Stimulated activated naive B cell treated with anti-CD40 and anti-IgM and Interleukin-4, amounts not matched to agents 10 μg/mL and 1 μg/mL and 100 μg/mL, for 72 hours (primary cell): ENCODE measurements around the gene KRTDAP.

Source experiments
- ATAC-seq, 2 donors: fragments of 150-1000 bp; cut with Tn5 transposase; replicated peaks; 2 replicates each; pipeline ENCODE4 v1.10.0; 2021; ENCODE audit warnings: moderate library complexity in 1 of 2
- DNase-seq: peaks from one replicate; pipeline ENCODE4 v3.0.0; 2021
- H3K27ac Mint-ChIP-seq: one replicate; pipeline ENCODE4 v1.8.0; 2022; ENCODE audit warnings: mild to moderate bottlenecking, mixed read lengths
- H3K27me3 Mint-ChIP-seq, 2 donors: one replicate each; pipeline ENCODE4 v1.8.0; 2022; ENCODE audit warnings: mixed read lengths in 2 of 2
- H3K36me3 Mint-ChIP-seq, 2 donors: one replicate each; pipeline ENCODE4 v1.8.0; 2022; ENCODE audit warnings: mixed read lengths in 2 of 2, mild to moderate bottlenecking in 1 of 2
- H3K4me1 Mint-ChIP-seq, 2 donors: one replicate each; pipeline ENCODE4 v1.8.0; 2022; ENCODE audit warnings: mixed read lengths in 2 of 2, mild to moderate bottlenecking in 1 of 2
- H3K4me3 Mint-ChIP-seq, 2 donors: one replicate each; pipeline ENCODE4 v1.8.0; 2022; ENCODE audit warnings: mild to moderate bottlenecking in 2 of 2, mixed read lengths in 2 of 2, moderate library complexity in 1 of 2
- H3K9me3 Mint-ChIP-seq, 2 donors: one replicate each; pipeline ENCODE4 v1.8.0; 2022; ENCODE audit warnings: mixed read lengths in 2 of 2, mild to moderate bottlenecking in 1 of 2

Gene KRTDAP

DNA sequence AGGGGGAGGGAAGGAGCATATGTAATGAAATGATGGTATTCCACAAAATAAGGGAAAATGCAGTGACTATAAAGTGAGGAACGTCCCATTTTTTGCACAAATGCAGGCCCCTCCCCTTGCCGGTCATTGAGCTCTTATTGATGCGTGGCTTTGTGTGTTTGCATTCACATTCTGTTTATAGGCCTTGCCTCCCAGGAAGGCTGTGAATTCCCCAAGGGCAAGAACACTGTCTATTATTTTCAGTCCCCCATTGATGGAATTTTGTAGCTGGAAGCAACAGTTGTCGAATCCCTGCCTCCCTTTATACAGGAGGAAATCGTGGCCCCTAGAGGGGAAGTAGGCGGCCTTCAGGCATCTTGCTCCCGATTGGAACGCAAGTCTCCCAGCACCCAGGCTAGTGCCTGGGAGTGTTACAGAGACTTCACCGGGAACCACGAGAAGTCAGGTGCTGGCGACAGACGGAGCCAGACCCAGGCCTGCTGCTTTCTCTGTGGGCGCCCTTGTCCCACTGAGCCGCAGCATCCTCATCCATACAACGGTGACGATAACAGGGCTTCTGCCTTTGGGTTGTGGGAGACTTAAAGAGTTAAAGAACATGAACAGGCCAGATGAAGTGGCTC is 31.0 kb upstream of the KRTDAP start:
- ATAC-seq (no peak), DNase-seq (no peak)
- Mint-ChIP-seq H3K9me3 (no peaks in the 10 kb centered on the region), H3K27me3 (peaks cover 25 to 39% of the 10 kb centered on the region in 2 donors), H3K27ac (no peak overlapping the region), H3K36me3 (no peaks in the 10 kb centered on the region), H3K4me1 (no peaks in the 10 kb centered on the region), H3K4me3 (no peak overlapping the region)

DNA sequence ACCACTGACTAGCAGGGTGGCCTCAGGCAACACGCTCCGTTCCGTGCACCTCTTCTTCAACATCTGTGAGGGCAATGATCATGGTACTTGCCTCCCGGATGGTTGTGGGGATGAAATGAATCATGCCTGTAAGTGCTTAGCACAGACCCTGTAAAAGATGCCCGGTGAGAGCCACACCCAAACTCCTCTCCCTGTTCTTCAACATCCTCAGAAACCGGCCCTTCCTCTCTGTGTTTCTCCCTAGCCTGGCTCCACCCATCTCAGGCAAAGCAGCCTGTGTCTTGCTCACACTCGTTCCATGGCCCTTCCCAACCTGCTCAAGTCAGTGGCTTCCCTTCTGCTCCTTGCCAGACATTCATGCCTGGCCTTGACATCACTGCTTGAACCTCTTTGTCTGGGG is 29.0 kb upstream of the KRTDAP start:
- ATAC-seq (no peak), DNase-seq (no peak)
- H3K27me3 Mint-ChIP-seq: peaks cover 31 to 38% of the 10 kb centered on the region in 2 donors
- H3K36me3 Mint-ChIP-seq: no peaks in the 10 kb centered on the region
- no peak overlapping the region for H3K4me3 Mint-ChIP-seq
- H3K9me3 Mint-ChIP-seq: no peaks in the 10 kb centered on the region
- H3K4me1 Mint-ChIP-seq: peaks cover 0 to under 1% of the 10 kb centered on the region in 2 donors
- no peak overlapping the region for H3K27ac Mint-ChIP-seq

DNA sequence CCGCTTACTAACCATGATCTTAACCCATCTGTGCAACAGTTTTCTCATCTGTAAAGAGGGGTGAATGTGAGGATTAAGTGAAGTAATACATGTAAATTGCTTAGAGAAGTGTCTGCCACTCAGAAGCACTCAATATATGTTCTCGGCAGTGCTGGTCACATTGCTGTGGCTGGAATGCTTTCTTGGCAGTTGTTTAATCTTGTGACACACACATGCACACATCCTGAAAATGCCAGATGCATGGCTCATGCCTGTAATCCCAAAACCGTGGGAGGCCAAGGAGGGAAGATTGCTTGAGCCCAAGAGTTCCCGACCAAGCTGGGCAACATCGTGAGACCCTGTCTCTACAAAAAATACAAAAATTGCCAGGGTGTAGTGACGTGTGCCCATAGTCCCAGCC is 28.0 kb upstream of the KRTDAP start:
- ATAC-seq (no peak), DNase-seq (no peak)
- H3K9me3 Mint-ChIP-seq: no peaks in the 10 kb centered on the region
- peaks cover 40 to 41% of the 10 kb centered on the region in 2 donors for H3K27me3 Mint-ChIP-seq
- peaks cover 0 to 5% of the 10 kb centered on the region in 2 donors for H3K4me1 Mint-ChIP-seq
- no peak overlapping the region for H3K27ac Mint-ChIP-seq
- no peak overlapping the region for H3K4me3 Mint-ChIP-seq
- no peaks in the 10 kb centered on the region for H3K36me3 Mint-ChIP-seq

DNA sequence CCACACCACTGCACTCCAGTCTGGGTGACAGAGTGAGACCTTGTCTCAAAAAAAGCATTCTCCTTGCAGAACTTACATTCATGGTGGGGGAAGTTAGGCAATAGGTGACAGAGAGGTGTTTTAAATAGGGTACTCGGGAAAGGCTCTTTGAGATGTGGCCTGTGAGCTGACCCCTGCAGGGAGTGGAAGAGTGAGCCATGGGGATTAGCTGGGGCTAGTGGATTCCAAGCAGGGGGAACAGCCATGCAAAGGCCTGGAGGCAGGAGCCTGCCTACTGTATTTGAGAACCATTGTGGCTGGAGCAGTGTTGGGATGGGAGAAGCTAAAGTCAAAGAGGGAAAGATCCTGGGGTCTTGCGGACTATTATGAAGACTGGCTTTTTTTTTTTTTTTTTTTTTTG is 27.1 kb upstream of the KRTDAP start:
- Mint-ChIP-seq H3K36me3 (no peaks in the 10 kb centered on the region), H3K4me1 (peaks cover 0 to 5% of the 10 kb centered on the region in 2 donors), H3K27me3 (peaks cover 45 to 51% of the 10 kb centered on the region in 2 donors), H3K9me3 (no peaks in the 10 kb centered on the region), H3K4me3 (no peak overlapping the region), H3K27ac (no peak overlapping the region)
- ATAC-seq (no peak), DNase-seq (no peak)

DNA sequence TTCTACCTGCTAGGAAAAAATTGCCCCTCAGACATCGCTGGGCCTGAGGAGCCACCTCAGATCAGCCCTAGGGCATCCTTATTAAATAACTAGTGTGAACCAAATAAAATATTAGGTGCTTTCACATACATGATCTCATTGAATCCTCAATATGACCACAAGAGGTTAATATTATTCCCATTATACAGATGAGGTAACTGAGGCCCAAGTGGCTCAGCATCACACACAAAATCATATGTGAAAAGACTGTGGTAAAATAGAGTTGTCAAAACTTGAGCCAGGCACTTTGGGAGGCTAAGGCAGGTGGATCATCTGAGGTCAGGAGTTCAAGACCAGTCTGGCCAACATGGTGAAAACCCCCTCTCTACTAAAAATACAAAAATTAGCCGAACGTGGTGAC is 26.0 kb upstream of the KRTDAP start:
- ATAC-seq (no peak), DNase-seq (no peak)
- Mint-ChIP-seq H3K27ac (no peak overlapping the region), H3K4me1 (peaks cover 2 to 5% of the 10 kb centered on the region in 2 donors), H3K27me3 (peaks cover 54 to 61% of the 10 kb centered on the region in 2 donors), H3K9me3 (no peaks in the 10 kb centered on the region), H3K4me3 (no peak overlapping the region), H3K36me3 (no peaks in the 10 kb centered on the region)

DNA sequence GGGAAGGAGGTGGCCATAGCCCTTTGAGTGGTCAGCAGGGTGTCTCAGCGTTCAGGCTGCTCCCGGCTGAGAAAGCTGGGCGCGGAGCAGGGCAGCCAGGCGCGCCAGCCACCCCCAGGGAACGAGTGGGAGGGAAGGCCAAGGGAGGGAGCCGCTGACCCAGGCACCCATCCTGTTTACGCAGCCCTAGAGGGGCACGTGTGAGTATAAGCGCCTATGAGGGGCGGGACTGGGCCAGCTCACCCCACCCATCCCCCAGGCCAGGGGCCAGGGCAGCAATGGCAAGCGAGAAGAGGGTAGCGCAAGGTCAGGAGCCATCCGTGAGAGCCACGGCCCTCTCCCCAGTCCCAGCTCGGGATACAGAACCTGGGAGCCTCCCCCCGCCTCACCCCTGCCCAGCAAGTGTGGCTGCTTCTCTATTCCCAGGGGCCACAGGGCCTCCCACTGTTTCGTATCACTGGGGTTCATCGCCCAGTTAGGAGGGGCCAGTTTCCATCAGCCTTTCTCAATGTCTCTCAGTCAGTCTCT is 24.1 kb upstream of the KRTDAP start:
- ATAC-seq: no peak

DNA sequence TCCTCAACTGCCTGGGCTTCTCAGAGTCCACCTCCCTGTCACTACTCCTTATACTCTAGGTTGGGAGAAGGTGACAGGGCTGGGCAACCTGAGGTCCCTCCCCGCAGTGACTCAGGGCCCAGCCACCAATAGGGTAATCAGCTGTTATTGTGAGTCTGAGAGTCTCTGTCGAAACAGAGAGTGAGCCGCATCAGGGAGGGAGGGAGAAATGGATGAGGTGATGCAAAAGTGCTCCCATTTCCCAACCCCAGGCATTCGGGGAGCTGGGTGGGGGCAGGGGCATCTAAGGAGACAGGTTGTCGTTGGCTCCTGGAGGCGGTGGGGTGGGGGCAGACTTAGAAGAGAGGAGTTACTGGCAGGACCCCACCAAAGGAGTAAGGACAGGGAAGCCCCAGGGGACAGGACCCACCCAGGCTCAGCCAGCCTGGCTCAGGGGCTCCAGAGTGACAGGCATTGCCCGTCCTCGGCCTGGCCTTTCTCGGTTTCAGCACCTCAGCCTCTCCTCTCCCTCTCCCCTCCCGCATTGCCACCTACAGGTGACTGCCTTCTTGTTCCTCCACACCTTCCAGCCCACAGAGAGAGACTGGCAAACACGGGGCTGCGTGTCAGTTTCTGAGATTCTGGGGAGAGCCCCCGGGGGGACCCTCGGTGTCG is 23.5 kb upstream of the KRTDAP start, which contains the start of gene DMKN:
DMKN (minus strand) TSS at position 22 of the 654 bp plus-strand sequence. CDS start 174 bp downstream, outside the sequence.
- DNase-seq (no peak), ATAC-seq (no peak)
- H3K4me1 Mint-ChIP-seq: peaks cover 11 to 21% of the 10 kb centered on the region in 2 donors
- H3K27ac Mint-ChIP-seq: no peak within 1 kb of the TSS
- H3K4me3 Mint-ChIP-seq: no peak within 1 kb of the TSS
- peaks cover 67 to 78% of the 10 kb centered on the region in 2 donors for H3K27me3 Mint-ChIP-seq
- H3K36me3 Mint-ChIP-seq: no peaks in the 10 kb centered on the region
- H3K9me3 Mint-ChIP-seq: no peaks in the 10 kb centered on the region

More for the DNA sequence above, 24.1 kb upstream of the KRTDAP start:
- Mint-ChIP-seq H3K27ac (no peak overlapping the region), H3K4me3 (no peak overlapping the region), H3K9me3 (no peaks in the 10 kb centered on the region), H3K4me1 (peaks cover 9 to 18% of the 10 kb centered on the region in 2 donors), H3K27me3 (peaks cover 70 to 76% of the 10 kb centered on the region in 2 donors), H3K36me3 (no peaks in the 10 kb centered on the region)
- no peak for DNase-seq

DNA sequence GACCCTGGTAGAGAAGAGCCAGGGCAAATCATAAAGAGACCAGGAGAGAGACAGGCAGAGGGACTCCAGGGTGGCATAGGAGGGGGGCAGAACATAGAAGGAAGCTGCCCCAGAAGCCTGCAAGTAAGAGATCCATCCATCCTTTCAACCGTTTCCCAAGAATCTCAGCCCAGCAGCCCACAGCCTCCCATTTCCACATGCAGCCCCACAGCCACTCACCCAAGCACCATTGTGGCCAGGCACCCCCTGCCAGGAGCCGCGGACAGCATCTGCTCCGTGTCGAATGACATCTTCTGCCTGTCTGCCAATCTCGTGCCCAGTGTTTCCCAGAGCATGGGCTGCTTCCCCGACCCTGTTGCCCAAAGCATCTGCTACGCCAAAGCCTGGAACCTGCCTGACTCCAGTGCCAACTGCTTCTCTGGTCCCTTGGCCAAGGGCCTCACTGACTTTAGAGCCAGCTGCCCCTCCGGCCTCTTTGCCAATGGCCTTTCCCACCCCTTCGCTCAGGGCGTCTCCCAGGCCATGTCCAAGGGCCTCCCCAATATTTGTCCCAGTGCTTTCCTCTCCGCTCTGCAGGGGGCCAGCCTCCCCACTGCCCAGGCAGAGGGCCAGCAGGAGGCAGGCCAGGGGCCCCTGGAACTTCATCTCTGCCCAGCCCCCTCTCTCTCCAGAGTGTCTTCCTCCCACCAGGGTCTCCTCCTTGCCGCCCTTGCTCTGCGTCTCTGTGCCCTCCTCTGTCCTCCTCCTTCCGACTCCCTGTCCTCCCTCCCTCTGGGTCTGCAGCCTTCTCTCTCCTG is 22.8 kb upstream of the KRTDAP start:
- Mint-ChIP-seq H3K27ac (no peak overlapping the region), H3K4me1 (peaks cover 11 to 21% of the 10 kb centered on the region in 2 donors)

DNA sequence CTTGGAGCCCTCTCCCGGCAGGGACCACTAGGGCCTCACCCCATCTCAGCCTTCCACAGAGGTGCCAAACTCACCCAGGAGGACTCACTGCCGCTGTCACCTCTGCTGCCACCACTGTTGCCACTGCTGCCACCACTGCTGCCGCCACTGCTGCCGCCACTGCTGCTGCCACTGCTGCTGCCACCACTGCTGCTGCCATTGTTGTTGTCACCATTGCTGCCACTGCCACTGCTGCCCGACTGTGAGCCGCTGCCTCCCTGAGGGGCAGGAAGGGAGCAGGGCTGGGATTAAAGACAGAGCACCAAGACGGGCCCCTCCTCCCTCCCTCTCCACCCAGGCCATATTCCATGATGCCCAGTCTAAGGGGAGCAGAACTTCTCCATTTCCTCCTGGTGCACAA is 21.1 kb upstream of the KRTDAP start:
- Mint-ChIP-seq H3K9me3 (no peaks in the 10 kb centered on the region), H3K4me3 (no peak overlapping the region), H3K27ac (no peak overlapping the region), H3K4me1 (peaks cover 11 to 21% of the 10 kb centered on the region in 2 donors), H3K36me3 (no peaks in the 10 kb centered on the region), H3K27me3 (peaks cover 70 to 82% of the 10 kb centered on the region in 2 donors)
- ATAC-seq (no peak), DNase-seq (no peak)

More for the DNA sequence above, 22.8 kb upstream of the KRTDAP start:
- no peak for ATAC-seq
- Mint-ChIP-seq H3K9me3 (no peaks in the 10 kb centered on the region), H3K36me3 (no peaks in the 10 kb centered on the region), H3K27me3 (peaks cover 67 to 79% of the 10 kb centered on the region in 2 donors), H3K4me3 (no peak overlapping the region)
- no peak for DNase-seq

DNA sequence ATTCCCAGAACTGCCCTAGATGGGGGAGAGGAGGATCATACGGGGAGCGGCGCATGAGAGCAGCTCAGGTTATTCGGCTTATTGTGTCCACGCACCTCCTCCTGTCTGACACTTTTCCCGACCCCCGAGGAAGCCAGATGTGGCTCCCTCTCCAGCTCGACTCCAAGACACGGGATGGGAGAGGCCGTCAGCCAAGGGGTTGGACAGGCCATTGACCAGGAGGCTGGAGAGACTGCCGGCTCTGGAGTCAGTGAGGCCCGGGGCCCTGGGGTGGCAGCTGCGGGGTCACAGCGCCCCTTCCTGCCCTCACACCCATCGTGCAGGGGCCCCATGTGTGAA is 20.3 kb upstream of the KRTDAP start:
- H3K36me3 Mint-ChIP-seq: no peaks in the 10 kb centered on the region
- no peaks in the 10 kb centered on the region for H3K9me3 Mint-ChIP-seq
- peaks cover 11 to 21% of the 10 kb centered on the region in 2 donors for H3K4me1 Mint-ChIP-seq
- peak overlapping the region; percentile 70 to 77 for H3K4me3 Mint-ChIP-seq
- peaks cover 74 to 89% of the 10 kb centered on the region in 2 donors for H3K27me3 Mint-ChIP-seq
- DNase-seq (no peak), ATAC-seq (peak in 1 of 2 donors; percentile 4)
- no peak overlapping the region for H3K27ac Mint-ChIP-seq

DNA sequence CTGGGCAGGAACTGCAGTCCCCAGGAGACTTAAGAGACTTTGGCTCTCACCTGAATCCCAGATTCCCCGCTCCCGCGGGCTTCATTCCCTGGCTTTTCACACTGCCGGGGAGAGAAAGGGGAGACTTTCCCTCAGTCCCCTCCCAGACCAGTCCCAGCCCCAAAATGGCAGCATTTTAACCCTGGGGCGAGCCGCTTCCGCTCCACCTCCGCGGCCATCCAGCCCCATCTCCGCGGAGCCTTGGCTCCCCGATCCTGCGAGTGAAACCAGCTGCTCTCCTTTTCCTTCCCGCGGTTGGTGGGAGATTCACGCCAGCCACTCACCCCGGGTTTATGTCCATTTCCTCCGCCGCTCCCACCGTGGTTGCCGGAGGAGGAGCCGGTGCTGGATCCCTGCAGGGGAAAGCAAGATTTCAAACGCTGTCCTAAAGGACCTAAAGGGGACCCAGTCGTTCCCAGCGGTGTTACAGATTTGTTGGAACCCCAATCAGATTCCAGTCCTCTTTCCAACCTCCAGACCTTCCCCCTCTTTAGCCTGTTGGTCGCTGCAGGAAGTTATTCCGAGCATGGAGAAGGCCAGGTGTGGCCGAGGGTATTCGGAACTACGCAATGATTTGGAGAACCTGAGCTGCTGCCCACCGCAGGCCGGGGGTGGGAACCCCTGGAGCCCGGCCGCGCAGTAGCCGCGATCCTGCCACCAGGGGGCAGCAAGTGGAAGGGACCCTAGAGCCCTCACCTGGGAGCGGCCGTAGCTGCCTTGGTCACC is 19.8 kb upstream of the KRTDAP start:
- no peaks in the 10 kb centered on the region for H3K36me3 Mint-ChIP-seq
- H3K9me3 Mint-ChIP-seq: no peaks in the 10 kb centered on the region
- ATAC-seq (peak; percentile 84 to 89), DNase-seq (peak; percentile 63)
- H3K4me1 Mint-ChIP-seq: peaks cover 11 to 21% of the 10 kb centered on the region in 2 donors
- H3K4me3 Mint-ChIP-seq: peak overlapping the region; percentile 70 to 77
- peaks cover 77 to 94% of the 10 kb centered on the region in 2 donors for H3K27me3 Mint-ChIP-seq
- H3K27ac Mint-ChIP-seq: peak overlapping the region; percentile 81

DNA sequence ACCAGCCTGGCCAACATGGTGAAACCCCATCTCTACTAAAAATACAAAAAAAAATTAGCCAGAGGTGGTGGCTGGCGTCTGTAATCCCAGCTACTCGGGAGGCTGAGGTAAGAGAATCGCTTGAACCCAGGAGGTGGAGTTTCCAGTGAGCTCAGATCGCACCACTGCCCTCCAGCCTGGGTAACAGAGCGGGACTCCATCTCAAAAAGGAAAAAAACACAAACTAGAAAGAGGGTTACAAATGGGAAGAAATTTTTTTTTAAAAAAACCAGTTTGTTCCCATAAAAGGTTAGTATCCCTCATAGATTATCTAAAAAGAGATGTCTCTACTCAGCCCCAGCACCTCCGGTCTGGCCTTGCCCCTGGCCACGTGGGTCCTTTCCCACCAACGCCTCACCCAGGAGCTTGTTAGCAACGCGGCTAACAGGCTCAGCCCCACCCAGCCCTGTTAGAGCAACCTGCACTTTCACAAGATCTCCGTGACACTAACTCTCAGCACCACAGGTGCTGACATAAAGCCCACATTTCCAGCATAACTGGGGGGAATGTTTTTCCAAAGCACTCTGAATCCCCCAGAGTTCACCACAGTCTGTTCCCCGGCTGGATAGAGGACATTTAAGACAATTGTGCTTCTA is 18.9 kb upstream of the KRTDAP start:
- Mint-ChIP-seq H3K4me3 (peak overlapping the region in 1 of 2 donors; percentile 12), H3K9me3 (no peaks in the 10 kb centered on the region), H3K36me3 (no peaks in the 10 kb centered on the region), H3K4me1 (peaks cover 11 to 19% of the 10 kb centered on the region in 2 donors), H3K27ac (no peak overlapping the region), H3K27me3 (peaks cover 75 to 89% of the 10 kb centered on the region in 2 donors)
- ATAC-seq: peak; percentile 51 to 64
- DNase-seq: no peak

DNA sequence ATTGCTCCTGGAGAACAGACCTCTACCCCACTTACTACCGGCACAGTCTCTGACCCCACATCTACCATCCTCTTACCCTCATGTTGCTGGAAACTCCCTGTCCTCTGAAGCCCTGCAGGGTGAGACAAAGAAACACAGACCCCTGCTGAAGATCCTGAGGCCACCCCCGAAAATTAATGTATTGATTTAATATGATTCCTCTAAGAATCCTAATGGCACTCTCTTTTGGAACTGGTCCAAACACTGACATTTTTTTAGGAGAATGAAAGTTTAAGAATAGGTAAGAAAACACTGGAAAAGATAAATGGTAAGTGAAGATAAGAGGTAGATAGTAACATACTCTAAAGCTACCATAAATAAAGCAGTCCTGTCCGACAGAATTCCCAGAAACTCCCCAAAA is 17.9 kb upstream of the KRTDAP start:
- no peaks in the 10 kb centered on the region for H3K9me3 Mint-ChIP-seq
- peaks cover 11 to 16% of the 10 kb centered on the region in 2 donors for H3K4me1 Mint-ChIP-seq
- no peaks in the 10 kb centered on the region for H3K36me3 Mint-ChIP-seq
- H3K27ac Mint-ChIP-seq: no peak overlapping the region
- H3K27me3 Mint-ChIP-seq: peaks cover 69 to 83% of the 10 kb centered on the region in 2 donors
- no peak overlapping the region for H3K4me3 Mint-ChIP-seq
- ATAC-seq (no peak), DNase-seq (no peak)
